Kidney (tissue), 14 donors: ENCODE results near the gene DSCAM. TPM values are rescaled to one million over a fixed set of nuclear protein-coding genes. Genes with fewer than 3 reads are reported as not detected.

ENCODE experiments used
- DNase-seq, 5 donors: peaks; one replicate each; pipeline ENCODE4 v3.0.0-alpha.2; 2013 to 2020
- FAIRE-seq: peaks from 2 replicates; lab custom pipeline; 2012; peaks lifted over from hg19 to GRCh38; lab: Jason Lieb, UNC
- H3K27ac ChIP-seq, 2 donors: one replicate each; pipeline ENCODE4 v1.7.0; 2013; ENCODE audit warnings: low read depth in 2 of 2, low read length in 2 of 2, inconsistent platforms in 1 of 2
- H3K27me3 ChIP-seq: one replicate; pipeline ENCODE4 v1.7.1; 2013; ENCODE audit warnings: low read length, inconsistent platforms; ENCODE audit not compliant: control insufficient read depth, insufficient read depth
- H3K36me3 ChIP-seq, 3 donors: one replicate each; pipeline versions ENCODE4 v1.7.0 to v1.7.1; 2013; ENCODE audit warnings: low read length in 3 of 3, control low read depth in 1 of 3, inconsistent platforms in 1 of 3; ENCODE audit not compliant: insufficient read depth in 3 of 3, control insufficient read depth in 2 of 3
- H3K4me1 ChIP-seq, 3 donors: one replicate each; pipeline versions ENCODE4 v1.7.0 to v1.7.1; 2013; ENCODE audit warnings: low read length in 3 of 3, inconsistent platforms in 1 of 3, low read depth in 1 of 3; ENCODE audit not compliant: control insufficient read depth in 2 of 3, insufficient read depth in 2 of 3
- H3K4me3 ChIP-seq, 3 donors: one replicate each; pipeline versions ENCODE4 v1.7.0 to v1.8.1; 2013; ENCODE audit warnings: low read length in 3 of 3, control low read depth in 1 of 3, inconsistent platforms in 1 of 3
- H3K9ac ChIP-seq, 3 donors: one replicate each; pipeline versions ENCODE4 v1.7.0 to v1.7.1; 2013; ENCODE audit warnings: low read length in 3 of 3, control low read depth in 1 of 3, inconsistent platforms in 1 of 3
- H3K9me3 ChIP-seq, 3 donors: one replicate each; pipeline versions ENCODE4 v1.7.0 to v1.7.1; 2013; ENCODE audit warnings: low read length in 3 of 3, control low read depth in 1 of 3, inconsistent platforms in 1 of 3; ENCODE audit not compliant: control insufficient read depth in 2 of 3, insufficient read depth in 1 of 3
- CTCF ChIP-seq: IDR thresholded peaks from 3 replicates; pipeline ENCODE4 v1.5.1; 2012; ENCODE audit warnings: mild to moderate bottlenecking, moderate library complexity, borderline replicate concordance; ENCODE audit not compliant: insufficient read depth; ENCODE audit errors: extremely low read depth
- intact Hi-C: fragments of 100-400 bp; cut with DNase I; formaldehyde crosslinking; loops from one replicate; pipeline ENCODE4 v1.11.1; 2022
- polyA plus RNA-seq: library from polyadenylated mRNA; stranded (reverse); fragments of 350-450 nt; fragmentation: Illumina TruSeq; extraction: RNeasy Lipid Tissue Mini Kit (QIAGEN cat#74804); gene quantifications from one replicate; pipeline ENCODE4 v1.2.3, GENCODE V29; 2014; ENCODE audit warnings: low read depth, low replicate concordance; ENCODE audit not compliant: insufficient read depth
- total RNA-seq: library from RNA; stranded (reverse); fragmentation: NEBNext Ultra II Directional; extraction: Animal tissue kit (Norgen Biotek cat#: 25700); gene quantifications from one replicate; pipeline ENCODE4 v1.2.1, GENCODE V29; 2021
- donor health status: control.
- donor health status: control.
- donor health status: control.
- donor health status: control.
- donor health status: control.
- donor health status: DM: yes; HTN: yes; CAD: no.
- donor health status: Normal renal cell carcinoma (clear cell type).

Gene DSCAM
- total and polyA plus RNA-seq, 2 donors from 2014 or later, result not detected

GRCh38 chr21:40356644-40357043 is 490.3 kb downstream of the DSCAM start:
- Histone ChIP-seq H3K4me1 (no peaks in the 10 kb centered on the region), H3K36me3 (no peaks in the 10 kb centered on the region), H3K4me3 (no peak overlapping the region), H3K27me3 (no peaks in the 10 kb centered on the region), H3K9ac (no peak overlapping the region), H3K27ac (no peak overlapping the region), H3K9me3 (no peaks in the 10 kb centered on the region)
- TF ChIP-seq CTCF, result no peak
- FAIRE-seq (no peak), DNase-seq (no peak)
- intact Hi-C loops, result no loop called here

- Histone ChIP-seq H3K9me3 (no peaks in the 10 kb centered on the region), H3K36me3 (no peaks in the 10 kb centered on the region), H3K27me3 (no peaks in the 10 kb centered on the region), H3K4me1 (no peaks in the 10 kb centered on the region), H3K9ac (no peak overlapping the region), H3K27ac (no peak overlapping the region), H3K4me3 (no peak overlapping the region)
- DNase-seq, result no peak
- TF ChIP-seq CTCF, result no peak
- FAIRE-seq, result no peak
- intact Hi-C loops, result no loop called here
Measured at GRCh38 chr21:40355076-40355475, 491.9 kb downstream of the DSCAM start.

- intact Hi-C loops, result no loop called here
- Histone ChIP-seq H3K27ac (no peak overlapping the region), H3K4me1 (no peaks in the 10 kb centered on the region), H3K9ac (no peak overlapping the region), H3K27me3 (no peaks in the 10 kb centered on the region), H3K36me3 (no peaks in the 10 kb centered on the region), H3K4me3 (no peak overlapping the region), H3K9me3 (no peaks in the 10 kb centered on the region)
- DNase-seq (no peak), FAIRE-seq (no peak)
- TF ChIP-seq CTCF, result no peak
Measured at GRCh38 chr21:40351006-40351405, 496.0 kb downstream of the DSCAM start.

DNA sequence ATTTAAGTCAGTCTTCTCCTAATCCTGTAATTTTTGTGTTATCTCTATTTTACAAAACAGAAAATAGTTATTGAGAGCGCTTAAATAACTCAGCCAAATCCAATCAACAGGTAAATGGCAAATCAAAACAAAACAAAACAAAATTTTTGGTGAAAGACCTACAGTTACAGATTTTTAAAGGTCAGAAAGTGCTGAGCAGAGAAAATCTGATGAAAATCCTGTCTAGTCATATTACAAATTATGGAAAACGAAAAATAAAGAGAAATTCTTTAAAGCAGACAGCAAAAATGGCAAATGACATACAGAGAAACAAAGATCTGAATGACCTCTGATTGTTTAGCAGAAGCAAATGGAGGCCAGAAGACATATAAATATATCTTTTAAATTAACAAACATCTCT is 497.4 kb downstream of the DSCAM start:
- no peak for TF ChIP-seq CTCF
- Histone ChIP-seq H3K27me3 (no peaks in the 10 kb centered on the region), H3K27ac (no peak overlapping the region), H3K4me1 (no peaks in the 10 kb centered on the region), H3K4me3 (no peak overlapping the region), H3K36me3 (no peaks in the 10 kb centered on the region), H3K9ac (no peak overlapping the region), H3K9me3 (no peaks in the 10 kb centered on the region)
- FAIRE-seq (no peak), DNase-seq (no peak)
- intact Hi-C loops, result no loop called here
